Stimulated activated CD4-positive, alpha-beta T cell treated with anti-CD3 and anti-CD28 coated beads, Interleukin-2, amount 100 ng/mL, for 4 hours (primary cell): ENCODE measurements around the gene TCF4.
A peak's percentile ranks its signal among the peaks of the same experiment; 100 is the strongest.

Experiments
- DNase-seq: peaks from one replicate; pipeline ENCODE4 v3.0.0-alpha.2; 2020; ENCODE audit warnings: low read depth

TCF4 gene

GRCh38 chr18:55439056-55439455 is 148.9 kb downstream of the TCF4 start:
- DNase-seq = no peak

DNA sequence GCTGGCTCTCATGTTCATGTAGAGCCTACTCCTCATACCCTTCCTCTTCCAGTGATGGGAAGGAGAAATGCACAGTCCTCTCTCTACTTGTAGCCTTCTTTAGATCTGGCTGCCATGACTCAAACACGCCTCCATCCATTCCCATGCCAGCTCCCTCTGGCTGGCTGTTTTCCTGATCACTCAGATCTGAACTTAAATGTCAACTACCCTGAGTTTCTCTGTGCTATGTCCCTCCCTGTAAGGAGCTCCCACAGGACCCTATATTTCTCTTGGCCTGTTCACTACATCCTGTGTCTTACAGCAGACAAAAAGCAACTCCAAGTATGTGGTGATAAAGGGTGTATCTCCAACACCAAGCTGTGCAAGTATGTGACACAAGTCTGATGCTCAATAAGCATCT is 152.4 kb downstream of the TCF4 start:
- no peak for DNase-seq

- no peak for DNase-seq
Measured at GRCh38 chr18:55433648-55434047, 154.3 kb downstream of the TCF4 start.

DNA sequence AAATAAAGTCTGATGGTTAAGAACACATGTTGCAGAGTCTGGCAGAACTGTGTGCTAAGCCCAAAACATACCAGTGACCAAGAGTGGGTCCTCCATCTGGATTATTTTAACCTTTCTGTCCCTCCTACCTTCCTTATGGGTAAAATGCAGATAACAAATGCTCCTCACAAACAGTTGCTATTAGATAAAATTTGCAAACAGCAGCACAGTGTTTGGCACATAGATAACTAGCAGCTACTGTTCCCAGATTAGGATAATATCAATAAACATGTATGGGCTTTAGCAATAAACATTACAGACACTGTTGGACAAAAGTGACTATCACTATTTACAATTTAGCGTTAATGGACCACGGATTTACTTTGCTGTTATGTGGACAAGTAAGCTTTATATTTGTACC is 154.9 kb downstream of the TCF4 start:
- DNase-seq = no peak

DNA sequence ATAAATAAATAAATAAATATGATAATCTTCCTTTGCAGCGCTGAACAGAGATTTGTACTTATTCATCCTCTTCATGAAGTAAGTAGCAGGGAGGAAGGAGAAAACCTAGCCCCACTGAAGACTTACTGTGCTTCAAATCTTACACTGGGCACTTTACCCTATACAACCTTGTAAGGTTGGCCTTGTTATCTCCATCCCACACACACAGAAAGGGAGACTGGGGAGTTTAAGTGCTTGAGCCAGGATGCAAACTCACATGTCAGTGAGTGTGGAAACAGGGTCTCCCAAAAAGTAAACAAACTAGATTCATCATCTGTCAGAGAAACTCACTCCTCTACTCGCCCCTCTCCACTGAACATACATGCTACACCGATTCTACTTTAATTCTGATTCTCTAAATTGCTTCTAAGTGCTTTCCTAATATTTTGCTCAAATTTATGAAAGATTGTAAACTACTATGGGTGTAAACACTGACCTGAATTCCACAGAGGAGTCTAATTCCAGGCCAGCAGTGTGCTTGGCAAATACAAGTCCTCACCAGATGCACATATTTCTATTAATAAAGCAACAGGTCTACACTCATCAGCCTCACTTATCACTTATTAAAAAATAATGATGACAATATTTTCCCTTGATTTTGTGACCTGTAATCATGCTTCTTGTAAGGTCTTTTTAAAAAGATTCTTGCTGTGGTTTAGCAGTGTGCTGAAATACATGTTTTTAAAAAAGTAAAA is 155.5 kb downstream of the TCF4 start:
- no peak for DNase-seq

DNA sequence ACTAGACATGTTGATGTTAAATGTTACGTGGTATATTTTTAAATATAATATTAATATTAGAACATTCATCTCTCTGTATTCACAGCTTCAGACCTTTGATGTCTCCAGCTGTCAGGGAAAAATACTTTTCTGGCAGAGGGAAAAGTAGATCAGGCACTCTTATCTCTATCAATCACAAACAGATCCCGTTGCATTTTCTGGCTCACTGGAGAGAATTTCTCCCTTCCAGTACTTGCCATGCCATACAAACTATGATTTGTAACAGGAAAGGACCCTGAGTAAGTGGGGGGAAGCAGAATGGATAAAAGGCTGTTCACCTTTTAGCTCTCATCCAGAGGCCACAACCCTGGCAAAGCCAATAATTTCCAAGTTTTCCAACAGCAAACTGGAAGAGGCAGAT is 158.0 kb downstream of the TCF4 start:
- no peak for DNase-seq

DNA sequence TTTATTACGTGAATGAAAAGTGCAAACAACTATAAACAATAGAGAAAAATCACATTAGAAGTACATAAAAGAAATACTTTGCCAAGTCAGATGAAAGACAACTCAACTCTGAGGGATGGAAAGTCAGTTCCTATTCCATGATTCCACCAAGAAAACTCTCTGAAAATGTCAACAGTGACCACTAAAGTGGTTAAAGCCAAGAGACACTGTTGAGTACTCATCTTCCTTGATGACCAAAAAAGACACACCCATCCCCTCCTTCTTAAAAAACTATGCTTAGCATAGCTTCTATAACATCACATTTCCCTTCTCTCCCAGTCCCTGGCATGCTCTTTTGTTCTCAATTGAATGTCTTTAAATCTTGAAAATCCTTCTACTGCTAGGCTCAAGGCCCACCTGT is 160.0 kb downstream of the TCF4 start:
- no peak for DNase-seq

GRCh38 chr18:55425698-55426097 is 162.3 kb downstream of the TCF4 start:
- no peak for DNase-seq

- DNase-seq = no peak
Measured at GRCh38 chr18:55422456-55423180, 165.4 kb downstream of the TCF4 start.

- DNase-seq = no peak
Measured at GRCh38 chr18:55421615-55422419, 166.2 kb downstream of the TCF4 start.

GRCh38 chr18:55421308-55421614 is 166.7 kb downstream of the TCF4 start:
- DNase-seq = no peak

DNA sequence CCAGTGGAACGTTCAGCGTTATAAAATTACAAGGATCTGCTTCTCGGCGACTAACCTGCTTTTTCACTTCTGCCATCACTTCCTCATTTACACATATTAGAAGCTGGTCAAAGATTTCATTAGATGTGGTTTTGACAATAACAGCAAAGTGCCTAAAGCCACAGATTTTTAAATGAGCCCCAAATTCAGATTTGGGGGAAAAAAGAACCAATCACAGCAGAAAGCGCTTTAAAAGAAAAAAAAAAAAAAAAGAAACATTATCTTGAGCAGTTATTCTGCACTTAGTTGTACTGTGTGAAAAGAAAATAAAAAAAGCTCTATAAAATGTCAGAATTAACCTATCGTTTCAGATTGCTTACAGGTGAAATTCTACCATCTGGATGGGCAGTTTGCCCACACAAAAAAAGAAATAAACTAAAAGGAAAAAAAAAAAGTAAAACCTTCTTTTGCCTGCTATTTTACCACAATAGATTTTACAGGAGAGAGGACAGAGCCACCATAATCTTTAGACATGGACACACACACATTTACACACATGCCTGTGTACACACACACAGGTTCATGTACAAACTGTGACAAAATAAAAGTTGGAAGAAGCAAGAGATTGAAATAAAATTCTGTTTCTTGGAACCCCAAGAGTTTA is 167.2 kb downstream of the TCF4 start:
- no peak for DNase-seq

DNA sequence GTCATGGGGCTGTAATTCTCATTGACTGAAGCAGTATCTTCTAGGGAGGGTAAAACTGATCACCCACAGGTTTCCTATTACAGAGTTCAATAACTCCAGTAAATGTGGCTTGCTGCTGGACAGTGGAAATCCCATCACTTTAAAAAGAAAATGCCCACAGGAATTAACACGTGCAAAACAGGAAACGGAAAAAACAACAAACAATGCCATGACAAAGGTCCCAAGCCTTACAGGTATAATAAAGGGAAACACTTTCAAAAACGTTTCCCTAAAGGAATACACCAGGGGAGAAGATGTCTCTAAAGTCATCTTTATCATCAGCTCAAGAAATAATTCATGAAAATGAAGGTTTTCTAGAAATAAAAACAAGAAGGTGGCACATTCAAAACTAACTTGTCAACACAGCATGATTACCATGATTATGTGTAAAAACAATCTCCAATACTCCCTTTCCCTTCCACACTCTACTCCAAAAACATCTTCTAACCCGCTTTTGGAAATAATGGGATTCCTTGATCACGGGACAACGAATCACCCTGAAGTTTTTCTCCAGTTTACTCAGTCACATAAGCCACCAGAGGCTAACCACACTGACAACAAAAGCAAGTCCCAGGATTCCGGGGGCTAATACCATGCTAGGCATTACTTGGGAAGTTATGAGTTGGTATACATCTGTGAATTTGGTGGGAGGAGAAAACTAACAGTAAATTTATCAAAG is 167.9 kb downstream of the TCF4 start:
- no peak for DNase-seq

DNA sequence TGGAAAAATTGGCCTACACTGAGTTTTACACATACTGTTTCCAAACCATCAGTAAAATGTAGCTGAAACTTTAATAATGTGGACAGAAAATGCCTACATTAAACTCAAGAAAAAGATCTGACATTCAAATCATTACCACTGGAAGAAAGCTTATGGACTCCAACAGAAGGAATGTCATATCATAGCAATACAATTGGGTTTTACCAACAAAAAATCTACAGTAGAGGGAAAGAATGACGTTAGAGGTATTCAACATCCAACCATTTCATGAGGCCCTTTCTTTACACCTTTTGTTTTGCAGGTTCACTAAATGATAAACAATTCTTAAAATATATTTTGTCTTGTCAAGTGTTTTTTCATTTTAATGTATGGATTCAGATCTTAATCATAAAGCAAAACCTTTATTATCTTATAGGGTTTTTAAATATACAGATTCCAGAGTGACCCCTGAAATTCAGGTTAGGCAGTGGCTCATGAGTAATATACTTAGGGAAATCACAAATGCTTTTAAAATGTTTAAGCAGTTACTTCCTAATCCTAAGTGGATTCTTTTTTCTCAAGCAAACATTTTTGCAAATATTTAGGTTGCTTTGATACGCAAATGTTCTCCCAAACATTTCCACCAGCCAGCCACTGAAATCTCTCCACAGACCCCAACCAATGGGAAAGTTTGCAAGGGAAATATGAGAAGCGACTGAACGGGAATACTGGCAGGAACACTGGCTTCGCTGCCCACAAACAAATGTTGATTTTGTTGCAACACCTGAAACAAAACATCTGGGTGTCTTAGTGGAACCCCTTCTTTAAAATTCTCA is 168.7 kb downstream of the TCF4 start:
- no peak for DNase-seq

DNA sequence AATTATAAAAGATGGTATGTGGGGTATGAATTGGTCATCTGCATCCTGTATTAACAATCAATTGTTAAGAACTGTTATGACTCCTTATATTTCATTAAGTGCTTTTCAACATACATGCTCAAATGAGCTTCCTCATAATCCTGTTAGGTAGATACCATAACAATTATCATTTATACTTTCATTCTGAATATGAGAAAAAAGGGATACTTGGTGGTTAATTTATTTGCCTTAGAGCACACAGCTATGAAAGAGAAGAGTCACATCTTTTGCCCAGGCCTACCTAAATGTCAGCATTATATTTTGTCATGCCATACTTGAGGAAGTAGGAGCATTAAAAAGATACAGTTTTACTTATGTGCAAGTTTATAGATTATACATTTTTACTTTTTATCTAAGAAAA is 169.6 kb downstream of the TCF4 start:
- DNase-seq = no peak

DNA sequence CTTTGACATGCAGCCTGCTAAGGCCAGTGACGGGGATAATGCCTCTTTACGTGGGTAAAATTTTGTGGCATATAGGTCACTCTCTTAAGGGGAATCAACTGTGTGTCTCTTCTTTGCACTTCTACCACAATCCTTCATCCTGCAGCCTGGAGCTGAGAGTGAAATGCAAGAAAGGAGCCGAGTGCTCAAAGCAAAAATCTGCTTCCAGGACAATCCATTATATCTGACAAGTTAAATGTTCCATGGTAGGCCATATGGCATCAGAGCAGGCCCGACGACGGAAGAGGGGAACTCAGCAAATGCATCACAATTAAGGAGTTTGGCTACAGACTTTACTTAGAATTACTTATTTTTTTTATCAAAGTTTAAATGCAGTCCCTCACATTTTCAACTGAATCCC is 171.2 kb downstream of the TCF4 start:
- DNase-seq = no peak

DNA sequence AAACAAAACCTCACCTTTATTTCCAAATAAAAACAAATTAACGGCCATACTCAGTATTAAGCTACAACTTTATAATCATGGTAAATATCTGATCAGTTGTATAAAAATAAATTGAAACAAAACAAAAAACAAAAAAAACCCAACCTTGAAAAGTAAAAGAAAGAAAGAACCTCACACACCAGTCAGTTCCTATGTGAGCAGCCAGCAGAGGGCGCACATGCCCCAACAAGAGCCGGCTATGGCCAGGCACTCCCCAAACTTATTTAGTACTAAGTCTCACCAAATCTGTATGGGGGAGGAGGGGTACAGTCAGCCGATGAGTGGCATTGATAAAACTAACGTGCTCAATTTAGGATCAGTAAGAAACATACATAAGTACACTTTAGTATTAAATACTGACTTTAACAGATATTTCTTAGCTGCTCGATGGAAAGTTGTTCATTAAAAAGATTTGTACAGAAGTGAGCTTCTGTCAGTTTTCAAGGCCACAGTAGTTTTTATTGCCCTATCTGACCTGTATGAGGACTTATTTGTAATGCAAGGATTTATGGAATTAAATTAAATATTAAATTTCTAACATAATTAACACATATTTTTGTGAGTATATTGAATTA is 172.6 kb downstream of the TCF4 start:
- DNase-seq = peak; percentile 47

- DNase-seq = no peak
Measured at GRCh38 chr18:55414475-55414874, 173.5 kb downstream of the TCF4 start.

- DNase-seq = no peak
Measured at GRCh38 chr18:55413474-55413873, 174.5 kb downstream of the TCF4 start.

GRCh38 chr18:55407774-55408535 is 180.0 kb downstream of the TCF4 start:
- DNase-seq = no peak
